Placental pericyte (primary cell): ENCODE measurements around the gene HDHD2. TPM values are rescaled to one million over a fixed set of nuclear protein-coding genes. Genes with fewer than 3 reads are reported as not detected.

Source experiments
- small RNA-seq: library from RNA; depleted of rRNA; stranded (forward); fragments of <200 nt; gene quantifications from one replicate; pipeline ENCODE3, GENCODE V24; 2012; ENCODE audit warnings: low replicate concordance
- total RNA-seq: library from RNA; depleted of rRNA; stranded (reverse); fragments of >200 nt; gene quantifications from 2 replicates; pipeline ENCODE4 v1.2.3, GENCODE V29; 2012

The HDHD2 gene
- total RNA-seq: 11.8 and 16.0 TPM in 2 replicates

GRCh38 chr18:47150029-47150823 is at the start of gene HDHD2:
HDHD2 (minus strand) TSS chr18:47150500; CDS start chr18:47136439, 14,061 bp downstream.

GRCh38 chr18:47175898-47176575 is 25.7 kb upstream of the HDHD2 start, which contains the start of gene IER3IP1:
IER3IP1 (minus strand) TSS chr18:47176364; CDS start chr18:47176277, 87 bp downstream.

Small RNAs within 50 kb of the gene (small RNA-seq; reads per million reads assigned to genes)
- gene AC012254.4: not detected

Other genes starting within 250 kb of the HDHD2 start
- 19.5 and 28.6 TPM in 2 replicates for gene PIAS2, start 233.0 kb downstream of the HDHD2 start, total RNA-seq
- 0.88 and 1.6 TPM in 2 replicates for gene KATNAL2, start 232.9 kb downstream of the HDHD2 start, total RNA-seq
- not detected in 2 replicates for gene ELOA2, start 114.9 kb downstream of the HDHD2 start, total RNA-seq
- gene IER3IP1, start 25.9 kb upstream of the HDHD2 start, total RNA-seq: 18.2 and 23.9 TPM in 2 replicates
- gene SKOR2, start 101.2 kb upstream of the HDHD2 start, total RNA-seq: not detected in 2 replicates